IMR-90 (cell line): ENCODE results near the gene GTF3C1. TPM values are rescaled to one million over a fixed set of nuclear protein-coding genes. Genes with fewer than 3 reads are reported as not detected.

Experiments
- ATAC-seq: fragments of 200-7000 bp; cut with Tn5 transposase; 2 replicates; pipeline ENCODE4 v1.9.1; 2020; ENCODE audit warnings: low read depth, mild to moderate bottlenecking, moderate library complexity
- BruUV-seq: library from RNA; stranded (reverse); fragments of 400-500 nt; replicated peaks from 2 replicates; lab custom pipeline; 2021; lab: Mats Ljungman, UMichigan
- CTCF ChIA-PET: fragments of 300-600 bp; formaldehyde crosslinking; extraction: SDS; loops from one replicate; lab custom pipeline; 2021; ENCODE audit warnings: antibody characterized with exemption; lab: Yijun Ruan, JAX
- POLR2A ChIA-PET: fragments of 300-600 bp; sonication (Branson Sonifier 250); formaldehyde crosslinking; loops from one replicate; lab custom pipeline; 2022; ENCODE audit warnings: antibody characterized with exemption; ENCODE audit not compliant: unreplicated experiment; lab: Charles Lee
- DNase-seq: peaks from one replicate; pipeline ENCODE4 v3.0.0; 2013
- H2AFZ ChIP-seq: replicated peaks from 2 replicates; pipeline ENCODE3; 2013; ENCODE audit warnings: low read length, mild to moderate bottlenecking; ENCODE audit not compliant: poor library complexity
- H2AK5ac ChIP-seq: 2 replicates; pipeline ENCODE4 v1.6.1; 2013; ENCODE audit warnings: low read depth, low read length, inconsistent platforms
- H2AK9ac ChIP-seq: replicated peaks from 2 replicates; pipeline ENCODE3; 2013; ENCODE audit warnings: mild to moderate bottlenecking, low read depth, low read length, moderate library complexity; ENCODE audit not compliant: poor library complexity
- H2BK120ac ChIP-seq: 2 replicates; pipeline ENCODE4 v1.6.1; 2013; ENCODE audit warnings: low read depth, low read length, inconsistent platforms
- H2BK15ac ChIP-seq: 3 replicates; pipeline ENCODE4 v1.6.1; 2013; ENCODE audit warnings: low read depth, low read length, inconsistent platforms
- H2BK20ac ChIP-seq: 2 replicates; pipeline ENCODE4 v1.6.1; 2013; ENCODE audit warnings: low read depth, mild to moderate bottlenecking, inconsistent platforms, low read length, moderate library complexity
- H2BK5ac ChIP-seq: 2 replicates; pipeline ENCODE4 v1.6.1; 2013; ENCODE audit warnings: mild to moderate bottlenecking, low read depth, low read length, inconsistent platforms; ENCODE audit not compliant: poor library complexity, severe bottlenecking
- H3K14ac ChIP-seq: replicated peaks from 2 replicates; pipeline ENCODE4 v1.6.1; 2013; ENCODE audit warnings: low read depth, low read length, inconsistent platforms
- H3K18ac ChIP-seq: 2 replicates; pipeline ENCODE4 v1.6.1; 2013; ENCODE audit warnings: low read depth, low read length, control low read depth
- H3K23ac ChIP-seq: 2 replicates; pipeline ENCODE4 v1.6.1; 2013; ENCODE audit warnings: low read depth, low read length, inconsistent platforms
- H3K27ac ChIP-seq: 2 replicates; pipeline ENCODE4 v1.5.1; 2013; ENCODE audit warnings: mild to moderate bottlenecking, control low read depth, low read length; ENCODE audit not compliant: insufficient read depth
- H3K27me3 ChIP-seq: 2 replicates; pipeline ENCODE4 v1.6.1; 2013; ENCODE audit warnings: low read length; ENCODE audit not compliant: control insufficient read depth, insufficient read depth
- H3K36me3 ChIP-seq: 2 replicates; pipeline ENCODE4 v1.6.1; 2013; ENCODE audit warnings: low read length, mixed read lengths; ENCODE audit not compliant: control insufficient read depth, insufficient read depth
- H3K4ac ChIP-seq: 2 replicates; pipeline ENCODE4 v1.6.1; 2013; ENCODE audit warnings: low read depth, low read length, inconsistent platforms
- H3K4me1 ChIP-seq: 2 replicates; pipeline ENCODE4 v1.6.1; 2013; ENCODE audit warnings: low read length, mixed read lengths; ENCODE audit not compliant: control insufficient read depth, insufficient read depth
- H3K4me2 ChIP-seq: 2 replicates; pipeline ENCODE4 v1.6.1; 2013; ENCODE audit warnings: low read depth, mild to moderate bottlenecking, control low read depth, low read length, moderate library complexity
- H3K4me3 ChIP-seq: 2 replicates; pipeline ENCODE4 v1.5.1; 2013; ENCODE audit warnings: low read depth, mild to moderate bottlenecking, control low read depth, low read length, moderate library complexity; ENCODE audit not compliant: insufficient read depth
- H3K56ac ChIP-seq: 2 replicates; pipeline ENCODE4 v1.6.1; 2013; ENCODE audit warnings: low read length, inconsistent platforms; ENCODE audit not compliant: insufficient read depth; ENCODE audit errors: extremely low read depth
- H3K79me1 ChIP-seq, 2 experiments: 2 replicates each; pipeline ENCODE4 v1.6.1; 2013; ENCODE audit warnings: low read length in 2 of 2, inconsistent platforms in 1 of 2, low read depth in 1 of 2
- H3K9ac ChIP-seq: 2 replicates; pipeline ENCODE4 v1.6.1; 2013; ENCODE audit warnings: low read depth, low read length, control low read depth
- H3K9me1 ChIP-seq: 2 replicates; pipeline ENCODE4 v1.6.1; 2013; ENCODE audit warnings: low read length, inconsistent platforms; ENCODE audit not compliant: insufficient read depth
- H3K9me3 ChIP-seq: 2 replicates; pipeline ENCODE4 v1.6.1; 2013; ENCODE audit warnings: low read length; ENCODE audit not compliant: control insufficient read depth, insufficient read depth
- H4K20me1 ChIP-seq: 2 replicates; pipeline ENCODE4 v1.6.1; 2013; ENCODE audit warnings: low read length, inconsistent platforms; ENCODE audit not compliant: insufficient read depth
- H4K5ac ChIP-seq: 2 replicates; pipeline ENCODE4 v1.6.1; 2013; ENCODE audit warnings: mild to moderate bottlenecking, low read depth, low read length, control low read depth
- H4K8ac ChIP-seq, 2 experiments: 2 replicates each; pipeline ENCODE4 v1.6.1; 2013; ENCODE audit warnings: low read depth in 2 of 2, low read length in 2 of 2, control low read depth in 1 of 2, inconsistent platforms in 1 of 2
- H4K91ac ChIP-seq: 2 replicates; pipeline ENCODE4 v1.6.1; 2013; ENCODE audit warnings: low read depth, low read length, inconsistent platforms; ENCODE audit not compliant: insufficient read depth
- BHLHE40 ChIP-seq: fragments of 150-350 bp; IDR thresholded peaks from 2 replicates; pipeline ENCODE4 v1.6.1; 2016; ENCODE audit warnings: mild to moderate bottlenecking, low read depth, low read length
- CEBPB ChIP-seq: IDR thresholded peaks from 2 replicates; pipeline ENCODE4 v1.6.1; 2012; ENCODE audit warnings: low read depth, low read length, improper control_type of control experiment
- CHD1 ChIP-seq: IDR thresholded peaks from 2 replicates; pipeline ENCODE4 v1.6.1; 2012; ENCODE audit warnings: low read depth, low read length, improper control_type of control experiment
- FOS ChIP-seq: fragments of 150-350 bp; IDR thresholded peaks from 2 replicates; pipeline ENCODE4 v1.6.1; 2016; ENCODE audit warnings: low read depth, low read length
- MAZ ChIP-seq: IDR thresholded peaks from 2 replicates; pipeline ENCODE4 v1.6.1; 2012; ENCODE audit warnings: low read depth, mild to moderate bottlenecking, low read length, improper control_type of control experiment, moderate library complexity, borderline replicate concordance
- MXI1 ChIP-seq: IDR thresholded peaks from 2 replicates; pipeline ENCODE4 v1.6.1; 2012; ENCODE audit warnings: low read depth, mild to moderate bottlenecking, low read length, moderate library complexity, borderline replicate concordance
- NFE2L2 ChIP-seq: fragments of 150-350 bp; IDR thresholded peaks from 2 replicates; pipeline ENCODE4 v1.6.1; 2016; ENCODE audit warnings: low read depth, mild to moderate bottlenecking, low read length
- POLR2A ChIP-seq: IDR thresholded peaks from 2 replicates; pipeline ENCODE4 v1.6.1; 2012; ENCODE audit warnings: mild to moderate bottlenecking, low read depth, low read length
- RAD21 ChIP-seq: IDR thresholded peaks from 2 replicates; pipeline ENCODE4 v1.6.1; 2012; ENCODE audit warnings: low read length, improper control_type of control experiment
- RCOR1 ChIP-seq: IDR thresholded peaks from 2 replicates; pipeline ENCODE4 v1.6.1; 2012; ENCODE audit warnings: mild to moderate bottlenecking, low read length, improper control_type of control experiment; ENCODE audit not compliant: insufficient replicate concordance
- RFX5 ChIP-seq: IDR thresholded peaks from 2 replicates; pipeline ENCODE4 v1.8.0; 2012; ENCODE audit warnings: low read depth, mild to moderate bottlenecking, low read length, moderate library complexity
- SMC3 ChIP-seq: fragments of 150-350 bp; IDR thresholded peaks from 2 replicates; pipeline ENCODE4 v1.6.1; 2016; ENCODE audit warnings: low read depth, mild to moderate bottlenecking, antibody characterized with exemption, low read length, moderate library complexity
- WGBS, 2 experiments: methylation state at CpG; one replicate each; pipeline versions ENCODE4 v1.1.5 to v1.1.7; 2013; ENCODE audit warnings: missing lambda C conversion rate in 2 of 2; ENCODE audit not compliant: insufficient read length in 1 of 2; ENCODE audit errors: extremely low coverage in 2 of 2; 5-methylcytosine and 5-hydroxymethylcytosine counted together
- dilution Hi-C: fragments of 300-500 bp; cut with HindIII; formaldehyde crosslinking; loops from one replicate; pipeline ENCODE4 v1.14.3; 2018; ENCODE audit warnings: low sequenced_read_pairs; ENCODE audit not compliant: unreplicated experiment
- in situ Hi-C: fragments of 300-500 bp; cut with MboI; formaldehyde crosslinking; loops from 3 replicates; pipeline ENCODE4 v1.14.3; 2019; ENCODE audit warnings: low sequenced_read_pairs, inconsistent platforms, mixed read lengths
- intact Hi-C: fragments of 100-400 bp; cut with micrococcal nuclease; formaldehyde crosslinking; loops from 2 replicates; pipeline ENCODE4 v1.10.0; 2022
- polyA plus RNA-seq, 3 experiments: library from polyadenylated mRNA; depleted of rRNA; stranded (reverse); fragments of >200 nt; gene quantifications; 2 replicates each; pipeline ENCODE4 v1.2.3, GENCODE V29; 2012; ENCODE audit warnings: low replicate concordance in 1 of 3
- total RNA-seq: library from RNA; depleted of rRNA; stranded (reverse); fragments of >200 nt; gene quantifications from 2 replicates; pipeline ENCODE4 v1.2.3, GENCODE V29; 2012
- TF ChIP-seq, protein P1 (sequence below): fragments of 150-350 bp; IDR thresholded peaks from 2 replicates; pipeline ENCODE4 v1.6.1; 2016; ENCODE audit warnings: low read depth, mild to moderate bottlenecking, low read length, moderate library complexity, borderline replicate concordance
- TF ChIP-seq, protein P2 (sequence below): conservative IDR thresholded peaks from 2 replicates; pipeline ENCODE4 v1.5.1; 2012; ENCODE audit warnings: mild to moderate bottlenecking, low read depth, low read length, improper control_type of control experiment
- TF ChIP-seq, protein P3 (sequence below): fragments of 150-350 bp; IDR thresholded peaks from 2 replicates; pipeline ENCODE4 v1.6.1; 2017; ENCODE audit warnings: mild to moderate bottlenecking, antibody characterized with exemption, low read length, low read depth

The GTF3C1 gene
- total and polyA plus RNA-seq, 2 of the 4 experiments (the other 2 are of a cell fraction), result 50.8 to 68.1 TPM

GRCh38 chr16:27586711-27587110, 37.0 kb upstream of the GTF3C1 start:
- Histone ChIP-seq H3K9me3 (no peaks in the 10 kb centered on the region), H3K56ac (no peak overlapping the region), H4K91ac (no peak overlapping the region), H3K27me3 (no peaks in the 10 kb centered on the region), H2BK5ac (no peak overlapping the region), H2BK15ac (no peak overlapping the region), H3K18ac (no peak overlapping the region), H4K8ac (no peak overlapping the region), H3K14ac (no peak overlapping the region), H3K79me1 (no peaks in the 10 kb centered on the region), H2AK5ac (no peak overlapping the region), H3K4me2 (no peak overlapping the region), H3K9me1 (no peaks in the 10 kb centered on the region; the same call in 1 of the 2 replicates), H3K4me1 (no peaks in the 10 kb centered on the region), H3K9ac (no peak overlapping the region), H2BK120ac (no peak overlapping the region), H2BK20ac (no peak overlapping the region), H3K4me3 (no peak overlapping the region), H2AK9ac (no peak overlapping the region), H3K4ac (no peak overlapping the region), H3K36me3 (peaks cover 6% of the 10 kb centered on the region), H4K20me1 (no peaks in the 10 kb centered on the region), H3K23ac (no peak overlapping the region), H3K27ac (no peak overlapping the region), H2AFZ (no peak overlapping the region), H4K5ac (no peak overlapping the region)
- DNase-seq (no peak), ATAC-seq (no peak)
- no CpG with 5 or more reads among the region's 8 CpGs for WGBS, 2 experiments
- POLR2A ChIA-PET, result no interaction called here
- intact Hi-C loops (no loop called here), in situ Hi-C loops (no loop called here), dilution Hi-C loops (no loop called here)
- TF ChIP-seq NFE2L2 (no peak), CHD1 (no peak), RCOR1 (no peak), SMC3 (no peak), RFX5 (no peak), MXI1 (no peak), BHLHE40 (no peak), RAD21 (no peak), FOS (no peak), POLR2A (no peak), MAZ (no peak), CEBPB (no peak)
- TF ChIP-seq, protein P1, sequence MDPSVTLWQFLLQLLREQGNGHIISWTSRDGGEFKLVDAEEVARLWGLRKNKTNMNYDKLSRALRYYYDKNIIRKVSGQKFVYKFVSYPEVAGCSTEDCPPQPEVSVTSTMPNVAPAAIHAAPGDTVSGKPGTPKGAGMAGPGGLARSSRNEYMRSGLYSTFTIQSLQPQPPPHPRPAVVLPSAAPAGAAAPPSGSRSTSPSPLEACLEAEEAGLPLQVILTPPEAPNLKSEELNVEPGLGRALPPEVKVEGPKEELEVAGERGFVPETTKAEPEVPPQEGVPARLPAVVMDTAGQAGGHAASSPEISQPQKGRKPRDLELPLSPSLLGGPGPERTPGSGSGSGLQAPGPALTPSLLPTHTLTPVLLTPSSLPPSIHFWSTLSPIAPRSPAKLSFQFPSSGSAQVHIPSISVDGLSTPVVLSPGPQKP, result no peak
- TF ChIP-seq, protein P2, sequence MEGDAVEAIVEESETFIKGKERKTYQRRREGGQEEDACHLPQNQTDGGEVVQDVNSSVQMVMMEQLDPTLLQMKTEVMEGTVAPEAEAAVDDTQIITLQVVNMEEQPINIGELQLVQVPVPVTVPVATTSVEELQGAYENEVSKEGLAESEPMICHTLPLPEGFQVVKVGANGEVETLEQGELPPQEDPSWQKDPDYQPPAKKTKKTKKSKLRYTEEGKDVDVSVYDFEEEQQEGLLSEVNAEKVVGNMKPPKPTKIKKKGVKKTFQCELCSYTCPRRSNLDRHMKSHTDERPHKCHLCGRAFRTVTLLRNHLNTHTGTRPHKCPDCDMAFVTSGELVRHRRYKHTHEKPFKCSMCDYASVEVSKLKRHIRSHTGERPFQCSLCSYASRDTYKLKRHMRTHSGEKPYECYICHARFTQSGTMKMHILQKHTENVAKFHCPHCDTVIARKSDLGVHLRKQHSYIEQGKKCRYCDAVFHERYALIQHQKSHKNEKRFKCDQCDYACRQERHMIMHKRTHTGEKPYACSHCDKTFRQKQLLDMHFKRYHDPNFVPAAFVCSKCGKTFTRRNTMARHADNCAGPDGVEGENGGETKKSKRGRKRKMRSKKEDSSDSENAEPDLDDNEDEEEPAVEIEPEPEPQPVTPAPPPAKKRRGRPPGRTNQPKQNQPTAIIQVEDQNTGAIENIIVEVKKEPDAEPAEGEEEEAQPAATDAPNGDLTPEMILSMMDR, result no peak
- TF ChIP-seq, protein P3, sequence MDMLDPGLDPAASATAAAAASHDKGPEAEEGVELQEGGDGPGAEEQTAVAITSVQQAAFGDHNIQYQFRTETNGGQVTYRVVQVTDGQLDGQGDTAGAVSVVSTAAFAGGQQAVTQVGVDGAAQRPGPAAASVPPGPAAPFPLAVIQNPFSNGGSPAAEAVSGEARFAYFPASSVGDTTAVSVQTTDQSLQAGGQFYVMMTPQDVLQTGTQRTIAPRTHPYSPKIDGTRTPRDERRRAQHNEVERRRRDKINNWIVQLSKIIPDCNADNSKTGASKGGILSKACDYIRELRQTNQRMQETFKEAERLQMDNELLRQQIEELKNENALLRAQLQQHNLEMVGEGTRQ, result no peak
- BruUV-seq, result no TSS peak
- CTCF ChIA-PET, result interaction anchor here (0.7 kb wide), 2 partner anchors 44 to 211 kb away, joined by 4 to 5 read pairs; no protein-coding TSS in a partner anchor
